HepG2 (cell line): ENCODE results near the gene HAPLN2. TPM values are rescaled to one million over a fixed set of nuclear protein-coding genes. Genes with fewer than 3 reads are reported as not detected.

Source experiments
- ATF7 ChIP-seq, 2 experiments: fragments of 450-650 bp in 1 of 2; sonication (generic) in 1 of 2; formaldehyde crosslinking in 1 of 2; IDR thresholded peaks; 2 replicates each; pipeline versions ENCODE4 v1.4.0 to v1.6.1; 2016 to 2020; ENCODE audit warnings: antibody characterized with exemption in 1 of 2, mild to moderate bottlenecking in 1 of 2, missing genetic modification reagents in 1 of 2
- CHD4 ChIP-seq: fragments of 200-600 bp; sonication (generic); IDR thresholded peaks from 2 replicates; pipeline ENCODE4 v1.7.0; 2017; ENCODE audit warnings: mild to moderate bottlenecking, low read length, borderline replicate concordance
- ELF3 ChIP-seq: IDR thresholded peaks from 2 replicates; pipeline ENCODE4 v1.6.1; 2016; ENCODE audit warnings: missing genetic modification reagents, missing compliant biosample characterization
- FOXA1 ChIP-seq, 2 experiments: fragments of 450-650 bp in 1 of 2; sonication (generic) in 1 of 2; formaldehyde crosslinking in 1 of 2; IDR thresholded peaks; 2 replicates each; pipeline versions ENCODE4 v1.4.0 to v1.6.1; 2016 to 2020; ENCODE audit warnings: missing genetic modification reagents in 1 of 2
- GTF2F1 ChIP-seq: fragments of 150-350 bp; IDR thresholded peaks from 2 replicates; pipeline ENCODE4 v1.6.1; 2014; ENCODE audit warnings: low read length
- KDM2A ChIP-seq: sonication (generic); formaldehyde crosslinking; IDR thresholded peaks from 2 replicates; pipeline ENCODE4 v1.4.0; 2020; ENCODE audit warnings: low read depth, missing genetic modification reagents, borderline replicate concordance
- MED1 ChIP-seq: sonication (generic); formaldehyde crosslinking; IDR thresholded peaks from 2 replicates; pipeline ENCODE4 v1.4.0; 2020; ENCODE audit warnings: missing genetic modification reagents
- NRL ChIP-seq: sonication (generic); formaldehyde crosslinking; IDR thresholded peaks from 2 replicates; pipeline ENCODE4 v1.5.0; 2020; ENCODE audit warnings: missing genetic modification reagents, mild to moderate bottlenecking, moderate library complexity, borderline replicate concordance
- POLR2AphosphoS2 ChIP-seq: IDR thresholded peaks from 2 replicates; pipeline ENCODE4 v1.6.1; 2011; ENCODE audit warnings: low read depth, low read length, improper control_type of control experiment
- RXRB ChIP-seq: IDR thresholded peaks from 2 replicates; pipeline ENCODE4 v1.6.1; 2016; ENCODE audit warnings: borderline replicate concordance, missing genetic modification reagents, missing compliant biosample characterization
- SOX13 ChIP-seq, 3 experiments: fragments of 450-650 bp in 1 of 3; sonication (generic) in 1 of 3; formaldehyde crosslinking in 1 of 3; IDR thresholded peaks in 2 of 3; conservative IDR thresholded peaks in 1 of 3; 2 replicates each; pipeline versions ENCODE4 v1.5.0 to v1.6.1; 2016 to 2020; ENCODE audit warnings: antibody characterized with exemption in 1 of 3, mild to moderate bottlenecking in 1 of 3, missing compliant biosample characterization in 1 of 3, missing genetic modification reagents in 1 of 3, moderate library complexity in 1 of 3
- SOX5 ChIP-seq: IDR thresholded peaks from 2 replicates; pipeline ENCODE4 v1.6.1; 2016; ENCODE audit warnings: borderline replicate concordance
- STAG1 ChIP-seq: sonication (generic); formaldehyde crosslinking; IDR thresholded peaks from 2 replicates; pipeline ENCODE4 v1.4.0; 2020; ENCODE audit warnings: missing genetic modification reagents
- THRA ChIP-seq: sonication (generic); formaldehyde crosslinking; IDR thresholded peaks from 2 replicates; pipeline ENCODE4 v1.4.0; 2020; ENCODE audit warnings: missing genetic modification reagents, borderline replicate concordance
- UBTF ChIP-seq: sonication (generic); formaldehyde crosslinking; IDR thresholded peaks from 2 replicates; pipeline ENCODE4 v1.4.0; 2020; ENCODE audit warnings: mild to moderate bottlenecking, missing genetic modification reagents
- ZBTB21 ChIP-seq: sonication (generic); formaldehyde crosslinking; IDR thresholded peaks from 2 replicates; pipeline ENCODE4 v1.4.0; 2020; ENCODE audit warnings: missing genetic modification reagents
- ZBTB38 ChIP-seq: sonication (generic); formaldehyde crosslinking; IDR thresholded peaks from 2 replicates; pipeline ENCODE4 v1.5.1; 2020; ENCODE audit warnings: mild to moderate bottlenecking, missing genetic modification reagents
- ZFP1 ChIP-seq: IDR thresholded peaks from 2 replicates; pipeline ENCODE4 v1.6.1; 2016
- ZFP91 ChIP-seq: sonication (generic); formaldehyde crosslinking; IDR thresholded peaks from 2 replicates; pipeline ENCODE4 v1.9.0; 2022; ENCODE audit warnings: missing genetic modification reagents, mild to moderate bottlenecking, borderline replicate concordance
- ZNF121 ChIP-seq: sonication (generic); formaldehyde crosslinking; IDR thresholded peaks from 2 replicates; pipeline ENCODE4 v1.5.0; 2020; ENCODE audit warnings: mild to moderate bottlenecking, missing genetic modification reagents
- ZNF260 ChIP-seq: sonication (generic); formaldehyde crosslinking; IDR thresholded peaks from 2 replicates; pipeline ENCODE4 v1.4.0; 2020; ENCODE audit warnings: missing genetic modification reagents, low read depth, mild to moderate bottlenecking, borderline replicate concordance
- ZNF605 ChIP-seq: sonication (generic); formaldehyde crosslinking; IDR thresholded peaks from 2 replicates; pipeline ENCODE4 v1.8.0; 2022; ENCODE audit warnings: mild to moderate bottlenecking, missing genetic modification reagents
- ZNF788 ChIP-seq: sonication (generic); formaldehyde crosslinking; IDR thresholded peaks from 2 replicates; pipeline ENCODE4 v1.5.0; 2020; ENCODE audit warnings: mild to moderate bottlenecking, missing genetic modification reagents, borderline replicate concordance
- ZSCAN20 ChIP-seq: sonication (generic); formaldehyde crosslinking; IDR thresholded peaks from 2 replicates; pipeline ENCODE4 v1.4.0; 2020; ENCODE audit warnings: missing genetic modification reagents, mild to moderate bottlenecking, borderline replicate concordance
- polyA plus RNA-seq, 8 experiments: library from polyadenylated mRNA; depleted of rRNA in 3 of 8; stranded (reverse) in 7 of 8; unstranded in 1 of 8; fragments of >200 nt; fragmentation: Illumina TruSeq in 4 of 8; extraction: Trizol in 4 of 8; gene quantifications; 2 replicates each; pipeline versions ENCODE4 v1.2.1 to v1.2.3, GENCODE V29; 2011 to 2016; ENCODE audit warnings: low read depth in 4 of 8, missing spikeins in 1 of 8, mixed read lengths in 1 of 8; ENCODE audit not compliant: insufficient read depth in 1 of 8
- total RNA-seq, 5 experiments: library from RNA; depleted of rRNA; stranded (reverse); fragments of >200 nt; fragmentation: Illumina TruSeq; extraction: Trizol; gene quantifications; 2 replicates each; pipeline ENCODE4 v1.2.3, GENCODE V29; 2016; ENCODE audit warnings: low read depth in 1 of 5

HAPLN2 gene
- total and polyA plus RNA-seq, 2 of the 13 experiments (the other 11 are each of a cell fraction or from before 2014, with no cell fraction given), result not detected

- TF ChIP-seq FOXA1 (IDR thresholded peaks at IDR 0.05), result no peak
- peak; percentile 58 for TF ChIP-seq FOXA1 (CRISPR knock-in tag; IDR thresholded peaks at IDR 0.05)
- TF ChIP-seq ZNF605, result peak; percentile 85; the same call in 1 of the 2 replicates
- no peak for TF ChIP-seq ZNF260
- no peak for TF ChIP-seq NRL (CRISPR knock-in tag)
- TF ChIP-seq ZFP1 (CRISPR knock-in tag), result peak; percentile 78; the same call in 1 of the 2 replicates
- no peak for TF ChIP-seq ZSCAN20 (CRISPR knock-in tag)
- TF ChIP-seq THRA (CRISPR knock-in tag), result peak; percentile 75
- TF ChIP-seq MED1 (CRISPR knock-in tag), result peak; percentile 91
- TF ChIP-seq POLR2AphosphoS2, result peak; percentile 71; the same call in 1 of the 2 replicates
- peak; percentile 46; the same call in 1 of the 2 replicates for TF ChIP-seq ZBTB21 (CRISPR knock-in tag)
- TF ChIP-seq GTF2F1, result no peak
- TF ChIP-seq ELF3 (CRISPR knock-in tag), result peak; percentile 72
- peak; percentile 37 for TF ChIP-seq SOX5 (CRISPR knock-in tag)
- peak; percentile 82 for TF ChIP-seq STAG1 (CRISPR knock-in tag)
- TF ChIP-seq UBTF (CRISPR knock-in tag), result peak; percentile 38
- peak; percentile 91 for TF ChIP-seq ATF7 (IDR thresholded peaks at IDR 0.05)
- TF ChIP-seq ATF7 (CRISPR knock-in tag; IDR thresholded peaks at IDR 0.05), result peak; percentile 96
- no peak for TF ChIP-seq CHD4
- TF ChIP-seq ZBTB38 (CRISPR knock-in tag), result no peak; the same call in 1 of the 2 replicates
- 0 out of 2 replicates have a peak, but pooled peaks have one; percentile 44 for TF ChIP-seq ZNF121 (CRISPR knock-in tag)
- peak; percentile 85 for TF ChIP-seq KDM2A (CRISPR knock-in tag)
- TF ChIP-seq SOX13 (IDR thresholded peaks at IDR 0.05), result no peak
- TF ChIP-seq SOX13 (CRISPR knock-in tag; conservative IDR thresholded peaks at IDR 0.05 in 1 of 2, IDR thresholded peaks at IDR 0.05 in 1 of 2), result peak in 1 of 2 experiments; percentile 58; a peak in 1 of 4 replicates
- peak; percentile 66; the same call in 1 of the 2 replicates for TF ChIP-seq RXRB (CRISPR knock-in tag)
- peak; percentile 83 for TF ChIP-seq ZFP91 (CRISPR knock-in tag)
- peak; percentile 23; the same call in 1 of the 2 replicates for TF ChIP-seq ZNF788 (CRISPR knock-in tag)
Observed at GRCh38 chr1:156659988-156660751, 41.0 kb downstream of the HAPLN2 start (continued).
